SK-N-SH (cell line): ENCODE results near the gene CDC37. TPM values are rescaled to one million over a fixed set of nuclear protein-coding genes. Genes with fewer than 3 reads are reported as not detected.
A peak's percentile ranks its signal among the peaks of the same experiment; 100 is the strongest.

Experiments
- CTCF ChIA-PET: fragments of 300-600, 350-600 bp; formaldehyde crosslinking; extraction: SDS; loops from one replicate; lab custom pipeline; 2021; lab: Yijun Ruan, JAX
- POLR2A ChIA-PET: fragments of 350-600 bp; sonication (Branson Sonifier 250); formaldehyde crosslinking; extraction: SDS; loops from one replicate; lab custom pipeline; 2020; ENCODE audit warnings: antibody characterized with exemption, inconsistent platforms; lab: Yijun Ruan, JAX
- DNase-seq: peaks from one replicate; pipeline ENCODE4 v3.0.0; 2012
- H2AFZ ChIP-seq: fragments of 200-600 bp; sonication (generic); 2 replicates; pipeline ENCODE4 v1.8.1; 2016; ENCODE audit warnings: antibody characterized with exemption, mild to moderate bottlenecking, low read depth
- H3F3A ChIP-seq: fragments of 200-600 bp; sonication (generic); replicated peaks from 2 replicates; pipeline ENCODE3; 2016; ENCODE audit warnings: antibody characterized with exemption, mild to moderate bottlenecking; ENCODE audit not compliant: insufficient read depth
- H3K27ac ChIP-seq, 2 experiments: fragments of 200-500 bp in 1 of 2; fragments of 200-600 bp in 1 of 2; sonication (Bioruptor generic) in 1 of 2; sonication (generic), shearing (Covaris generic) in 1 of 2; 2 replicates each; pipeline versions ENCODE4 v1.5.1 to v1.6.1; 2014 to 2016; ENCODE audit warnings: low read depth in 2 of 2, inconsistent platforms in 1 of 2, low read length in 1 of 2, mild to moderate bottlenecking in 1 of 2, mixed read lengths in 1 of 2
- H3K27me3 ChIP-seq: fragments of 200-600 bp; sonication (generic), shearing (Covaris generic); 2 replicates; pipeline ENCODE4 v1.6.1; 2016; ENCODE audit warnings: mixed run types; ENCODE audit not compliant: insufficient read depth
- H3K36me3 ChIP-seq, 2 experiments: fragments of 200-500 bp in 1 of 2; fragments of 200-600 bp in 1 of 2; sonication (Bioruptor generic) in 1 of 2; sonication (generic) in 1 of 2; replicated peaks in 1 of 2; 2 replicates each; pipeline versions ENCODE3 to v1.5.1; 2014 to 2016; ENCODE audit warnings: low read length in 1 of 2, mild to moderate bottlenecking in 1 of 2; ENCODE audit not compliant: insufficient read depth in 2 of 2, control insufficient read depth in 1 of 2
- H3K4me1 ChIP-seq, 2 experiments: fragments of 200-500 bp in 1 of 2; fragments of 200-600 bp in 1 of 2; sonication (Bioruptor generic) in 1 of 2; sonication (generic), shearing (Covaris generic) in 1 of 2; 2 replicates each; pipeline versions ENCODE4 v1.5.1 to v1.6.1; 2014 to 2016; ENCODE audit warnings: low read depth in 1 of 2, low read length in 1 of 2, mixed run types in 1 of 2; ENCODE audit not compliant: insufficient read depth in 2 of 2, control insufficient read depth in 1 of 2
- H3K4me2 ChIP-seq: fragments of 200-600 bp; sonication (generic), shearing (Covaris generic); 2 replicates; pipeline ENCODE4 v1.6.1; 2017; ENCODE audit warnings: mixed run types
- H3K4me3 ChIP-seq, 2 experiments: fragments of 200-500 bp in 1 of 2; fragments of 200-600 bp in 1 of 2; sonication (Bioruptor generic) in 1 of 2; sonication (generic), shearing (Covaris generic) in 1 of 2; 2 replicates each; pipeline versions ENCODE4 v1.5.1 to v1.8.1; 2014 to 2016; ENCODE audit warnings: low read depth in 2 of 2, inconsistent platforms in 1 of 2, low read length in 1 of 2, mild to moderate bottlenecking in 1 of 2, mixed read lengths in 1 of 2, moderate library complexity in 1 of 2
- H3K79me2 ChIP-seq: fragments of 200-600 bp; sonication (generic); 2 replicates; pipeline ENCODE4 v1.8.1; 2017; ENCODE audit warnings: mild to moderate bottlenecking; ENCODE audit not compliant: insufficient read depth
- H3K9ac ChIP-seq: fragments of 200-600 bp; sonication (generic); 2 replicates; pipeline ENCODE4 v1.6.1; 2017; ENCODE audit warnings: mixed run types
- H3K9me2 ChIP-seq: fragments of 200-600 bp; sonication (generic); 2 replicates; pipeline ENCODE4 v1.6.1; 2017; ENCODE audit warnings: mixed run types
- H3K9me3 ChIP-seq: fragments of 200-600 bp; sonication (generic); 2 replicates; pipeline ENCODE4 v1.6.1; 2017; ENCODE audit warnings: mixed run types, mild to moderate bottlenecking, moderate library complexity
- H4K20me1 ChIP-seq: fragments of 200-600 bp; sonication (generic); 2 replicates; pipeline ENCODE4 v1.6.1; 2017; ENCODE audit warnings: mild to moderate bottlenecking, mixed run types; ENCODE audit not compliant: insufficient read depth
- CHD2 ChIP-seq: fragments of 150-350 bp; IDR thresholded peaks from 2 replicates; pipeline ENCODE4 v1.6.1; 2018; ENCODE audit warnings: low read length; ENCODE audit not compliant: partially characterized antibody
- EP300 ChIP-seq, 2 experiments: IDR thresholded peaks; 2 replicates each; pipeline versions ENCODE4 v1.4.0 to v1.6.1; 2012; ENCODE audit warnings: borderline replicate concordance in 1 of 2, low read depth in 1 of 2, low read length in 1 of 2
- FOSL2 ChIP-seq: IDR thresholded peaks from 2 replicates; pipeline ENCODE4 v1.4.0; 2012; ENCODE audit warnings: low read depth, mild to moderate bottlenecking, moderate library complexity, borderline replicate concordance
- GABPA ChIP-seq: IDR thresholded peaks from 2 replicates; pipeline ENCODE4 v1.4.0; 2012; ENCODE audit warnings: low read depth, mild to moderate bottlenecking
- MXI1 ChIP-seq: IDR thresholded peaks from 2 replicates; pipeline ENCODE4 v1.6.1; 2012; ENCODE audit warnings: mild to moderate bottlenecking, low read depth, low read length, improper control_type of control experiment
- NRF1 ChIP-seq: IDR thresholded peaks from 2 replicates; pipeline ENCODE4 v1.6.1; 2012; ENCODE audit warnings: low read depth, mild to moderate bottlenecking, low read length
- RAD21 ChIP-seq: IDR thresholded peaks from 2 replicates; pipeline ENCODE4 v1.6.1; 2012; ENCODE audit warnings: mild to moderate bottlenecking, low read length
- RCOR1 ChIP-seq: fragments of 150-350 bp; IDR thresholded peaks from 2 replicates; pipeline ENCODE4 v1.6.1; 2017; ENCODE audit warnings: antibody characterized with exemption, low read length
- RFX5 ChIP-seq: IDR thresholded peaks from 2 replicates; pipeline ENCODE4 v1.6.1; 2012; ENCODE audit warnings: mild to moderate bottlenecking, improper control_type of control experiment, low read length
- SIN3A ChIP-seq: IDR thresholded peaks from 2 replicates; pipeline ENCODE4 v1.6.1; 2012; ENCODE audit warnings: low read depth, mild to moderate bottlenecking, low read length, moderate library complexity, borderline replicate concordance
- SMC3 ChIP-seq: IDR thresholded peaks from 2 replicates; pipeline ENCODE4 v1.6.1; 2012; ENCODE audit warnings: low read depth, low read length, improper control_type of control experiment
- TEAD4 ChIP-seq: IDR thresholded peaks from 2 replicates; pipeline ENCODE4 v1.4.0; 2012; ENCODE audit warnings: mild to moderate bottlenecking, borderline replicate concordance; ENCODE audit not compliant: insufficient read depth
- YY1 ChIP-seq: IDR thresholded peaks from 2 replicates; pipeline ENCODE4 v1.4.0; 2012; ENCODE audit warnings: low read depth, mild to moderate bottlenecking
- WGBS: methylation state at CpG from one replicate; pipeline ENCODE4 v1.1.6; 2017; ENCODE audit warnings: low lambda C conversion rate; 5-methylcytosine and 5-hydroxymethylcytosine counted together
- polyA plus RNA-seq, 3 experiments: library from polyadenylated mRNA; depleted of rRNA; stranded (reverse); fragments of >200 nt; gene quantifications; 2 replicates each; pipeline ENCODE4 v1.2.3, GENCODE V29; 2012
- TF ChIP-seq, protein P1 (sequence below): fragments of 200-600 bp; sonication (generic); IDR thresholded peaks from 2 replicates; pipeline ENCODE4 v1.6.1; 2017; ENCODE audit warnings: antibody characterized with exemption, mild to moderate bottlenecking, moderate library complexity
- TF ChIP-seq, protein P2 (sequence below): fragments of 150-350 bp; IDR thresholded peaks from 2 replicates; pipeline ENCODE4 v1.6.1; 2016; ENCODE audit warnings: mild to moderate bottlenecking, low read depth, low read length
- TF ChIP-seq, protein P3 (sequence below): IDR thresholded peaks from 2 replicates; pipeline ENCODE4; 2012
- TF ChIP-seq, protein P4 (sequence below): IDR thresholded peaks from 2 replicates; pipeline ENCODE4 v1.4.0; 2012; ENCODE audit warnings: low read depth, borderline replicate concordance
- TF ChIP-seq, protein P5 (sequence below): IDR thresholded peaks from 2 replicates; pipeline ENCODE4 v1.4.0; 2012; ENCODE audit warnings: low read depth, borderline replicate concordance
- TF ChIP-seq, protein P6 (sequence below): IDR thresholded peaks from 2 replicates; pipeline ENCODE4 v1.4.0; 2012; ENCODE audit warnings: low read depth

CDC37 gene
- polyA plus RNA-seq, 1 of the 3 experiments (the other 2 are of a cell fraction): 1,026 TPM

DNA sequence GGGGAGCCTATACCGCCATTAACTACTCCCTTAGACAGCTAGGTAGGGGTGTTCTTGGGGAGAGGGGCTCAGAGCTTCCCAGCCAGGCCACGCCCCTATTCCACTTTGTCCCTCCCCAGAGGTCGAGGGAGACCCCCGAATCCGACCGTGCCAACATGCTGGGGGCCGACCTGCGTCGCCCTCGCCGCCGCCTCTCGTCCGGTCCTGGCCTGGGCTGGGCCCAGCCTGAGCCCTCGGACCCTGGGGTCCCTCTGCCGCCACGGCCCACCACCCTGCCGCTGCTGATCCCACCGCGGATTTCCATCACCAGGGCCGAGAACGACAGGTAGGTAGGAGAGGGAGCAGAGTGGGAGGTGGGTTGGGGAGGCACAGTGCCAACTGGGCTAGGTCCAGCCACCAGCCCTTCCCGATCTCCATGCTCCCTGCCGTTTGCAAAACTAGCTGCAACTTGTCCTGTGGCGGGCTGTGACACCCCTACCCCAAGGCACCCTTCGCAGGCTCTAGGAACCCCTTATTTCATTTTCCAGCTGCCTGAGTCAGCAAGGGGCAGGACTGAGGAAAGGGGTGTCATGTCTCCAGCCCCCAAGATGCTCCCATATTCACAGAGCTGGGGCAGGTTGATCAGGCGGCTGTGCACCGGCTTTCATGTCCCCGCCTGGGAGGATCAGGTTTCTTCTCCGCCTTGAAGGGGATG, 14.3 kb upstream of the CDC37 start (continued):
- TF ChIP-seq, protein P1, sequence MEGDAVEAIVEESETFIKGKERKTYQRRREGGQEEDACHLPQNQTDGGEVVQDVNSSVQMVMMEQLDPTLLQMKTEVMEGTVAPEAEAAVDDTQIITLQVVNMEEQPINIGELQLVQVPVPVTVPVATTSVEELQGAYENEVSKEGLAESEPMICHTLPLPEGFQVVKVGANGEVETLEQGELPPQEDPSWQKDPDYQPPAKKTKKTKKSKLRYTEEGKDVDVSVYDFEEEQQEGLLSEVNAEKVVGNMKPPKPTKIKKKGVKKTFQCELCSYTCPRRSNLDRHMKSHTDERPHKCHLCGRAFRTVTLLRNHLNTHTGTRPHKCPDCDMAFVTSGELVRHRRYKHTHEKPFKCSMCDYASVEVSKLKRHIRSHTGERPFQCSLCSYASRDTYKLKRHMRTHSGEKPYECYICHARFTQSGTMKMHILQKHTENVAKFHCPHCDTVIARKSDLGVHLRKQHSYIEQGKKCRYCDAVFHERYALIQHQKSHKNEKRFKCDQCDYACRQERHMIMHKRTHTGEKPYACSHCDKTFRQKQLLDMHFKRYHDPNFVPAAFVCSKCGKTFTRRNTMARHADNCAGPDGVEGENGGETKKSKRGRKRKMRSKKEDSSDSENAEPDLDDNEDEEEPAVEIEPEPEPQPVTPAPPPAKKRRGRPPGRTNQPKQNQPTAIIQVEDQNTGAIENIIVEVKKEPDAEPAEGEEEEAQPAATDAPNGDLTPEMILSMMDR: no peak
- TF ChIP-seq, protein P2, sequence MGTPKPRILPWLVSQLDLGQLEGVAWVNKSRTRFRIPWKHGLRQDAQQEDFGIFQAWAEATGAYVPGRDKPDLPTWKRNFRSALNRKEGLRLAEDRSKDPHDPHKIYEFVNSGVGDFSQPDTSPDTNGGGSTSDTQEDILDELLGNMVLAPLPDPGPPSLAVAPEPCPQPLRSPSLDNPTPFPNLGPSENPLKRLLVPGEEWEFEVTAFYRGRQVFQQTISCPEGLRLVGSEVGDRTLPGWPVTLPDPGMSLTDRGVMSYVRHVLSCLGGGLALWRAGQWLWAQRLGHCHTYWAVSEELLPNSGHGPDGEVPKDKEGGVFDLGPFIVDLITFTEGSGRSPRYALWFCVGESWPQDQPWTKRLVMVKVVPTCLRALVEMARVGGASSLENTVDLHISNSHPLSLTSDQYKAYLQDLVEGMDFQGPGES: no peak

DNA sequence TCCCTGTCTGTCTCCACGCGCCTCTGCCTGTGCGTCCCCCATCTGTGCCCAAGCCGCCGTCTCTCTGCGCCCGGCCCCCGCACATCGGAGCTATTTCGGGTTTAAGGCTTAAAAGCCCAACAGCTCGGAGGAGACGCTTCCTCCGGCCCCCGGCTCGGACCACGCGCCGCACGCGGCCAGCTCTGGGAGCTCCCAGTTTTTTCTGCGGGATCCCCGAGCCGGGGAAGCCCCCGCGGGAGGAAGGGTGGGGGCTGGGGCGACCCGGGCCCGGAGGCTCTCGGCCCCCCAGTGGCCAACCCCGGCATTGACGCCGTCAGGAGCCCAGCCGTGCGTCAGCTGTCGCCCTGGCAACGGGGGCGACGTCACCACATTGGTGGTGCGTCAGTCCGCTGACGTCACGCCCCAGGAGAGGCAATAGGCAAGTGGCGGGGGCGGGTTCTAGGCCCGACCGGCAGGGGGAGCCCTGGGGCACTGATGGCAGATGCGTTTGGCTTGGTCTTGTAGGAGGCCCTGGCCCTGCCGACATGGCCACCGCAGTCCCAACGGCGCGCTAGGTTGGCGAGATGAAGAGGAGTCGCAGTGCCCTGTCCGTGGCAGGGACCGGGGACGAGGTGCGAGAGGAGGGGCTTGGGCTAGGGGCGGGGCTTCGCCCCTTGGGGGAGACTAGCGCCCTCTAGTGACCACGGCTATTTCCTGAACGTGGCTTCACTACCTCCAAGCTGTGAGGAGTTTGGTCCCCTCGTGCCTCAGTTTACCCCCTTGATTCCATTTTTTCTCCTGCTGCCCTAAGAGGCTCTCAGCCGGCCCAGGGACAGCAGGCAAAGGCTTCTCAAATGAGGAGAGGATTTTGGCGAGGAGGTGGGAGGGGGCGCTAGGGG, 13.3 kb upstream of the CDC37 start:
- Histone ChIP-seq H3K4me3 (peak overlapping the region; percentile 56 to 64), H3K27ac (no peak overlapping the region), H2AFZ (peak overlapping the region; percentile 90; the same call in 1 of the 2 replicates), H3K9me3 (no peaks in the 10 kb centered on the region), H3K27me3 (peaks cover 37% of the 10 kb centered on the region), H3K9me2 (no peaks in the 10 kb centered on the region), H3K4me1 (peaks cover 5 to 10% of the 10 kb centered on the region in 2 experiments; a peak in 1 of 4 replicates), H3K4me2 (peak overlapping the region; percentile 84), H3K9ac (peak overlapping the region; percentile 56; the same call in 1 of the 2 replicates), H3F3A (peaks cover 21% of the 10 kb centered on the region), H3K79me2 (no peaks in the 10 kb centered on the region), H3K36me3 (no peaks in the 10 kb centered on the region), H4K20me1 (no peaks in the 10 kb centered on the region)
- 9% methylated on average over 29 of the region's 67 CpGs for WGBS
- DNase-seq: peak; percentile 99
- ChIA-PET POLR2A (interaction anchor here (1.8 kb wide), 1 partner anchor 11 kb away, joined by 9 read pairs; no protein-coding TSS in a partner anchor), CTCF (interaction anchor here (0.6 to 11.8 kb wide), 49 partner anchors 12 to 1024 kb away, joined by 3 to 313 read pairs (median 4); partner anchors contain the start of genes CDC37, ICAM1, ICAM4 and ICAM5)
- TF ChIP-seq TEAD4: no peak
- no peak for TF ChIP-seq NRF1
- peak; percentile 22; the same call in 1 of the 2 replicates for TF ChIP-seq SMC3
- peak; percentile 91 for TF ChIP-seq RCOR1
- TF ChIP-seq EP300 (IDR thresholded peaks at IDR 0.05; ENCODE audit: borderline replicate concordance in 1 of 2, low read depth in 1 of 2, low read length in 1 of 2): no peak
- TF ChIP-seq YY1: 0 out of 2 replicates have a peak, but pooled peaks have one; percentile 29
- TF ChIP-seq RAD21: peak; percentile 21; the same call in 1 of the 2 replicates
- peak; percentile 68 for TF ChIP-seq CHD2
- TF ChIP-seq, protein P3, sequence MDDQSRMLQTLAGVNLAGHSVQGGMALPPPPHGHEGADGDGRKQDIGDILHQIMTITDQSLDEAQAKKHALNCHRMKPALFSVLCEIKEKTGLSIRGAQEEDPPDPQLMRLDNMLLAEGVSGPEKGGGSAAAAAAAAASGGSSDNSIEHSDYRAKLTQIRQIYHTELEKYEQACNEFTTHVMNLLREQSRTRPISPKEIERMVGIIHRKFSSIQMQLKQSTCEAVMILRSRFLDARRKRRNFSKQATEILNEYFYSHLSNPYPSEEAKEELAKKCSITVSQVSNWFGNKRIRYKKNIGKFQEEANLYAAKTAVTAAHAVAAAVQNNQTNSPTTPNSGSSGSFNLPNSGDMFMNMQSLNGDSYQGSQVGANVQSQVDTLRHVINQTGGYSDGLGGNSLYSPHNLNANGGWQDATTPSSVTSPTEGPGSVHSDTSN: no peak
- peak; percentile 83 for TF ChIP-seq RFX5
- peak; percentile 71; the same call in 1 of the 2 replicates for TF ChIP-seq SIN3A
- TF ChIP-seq, protein P4, sequence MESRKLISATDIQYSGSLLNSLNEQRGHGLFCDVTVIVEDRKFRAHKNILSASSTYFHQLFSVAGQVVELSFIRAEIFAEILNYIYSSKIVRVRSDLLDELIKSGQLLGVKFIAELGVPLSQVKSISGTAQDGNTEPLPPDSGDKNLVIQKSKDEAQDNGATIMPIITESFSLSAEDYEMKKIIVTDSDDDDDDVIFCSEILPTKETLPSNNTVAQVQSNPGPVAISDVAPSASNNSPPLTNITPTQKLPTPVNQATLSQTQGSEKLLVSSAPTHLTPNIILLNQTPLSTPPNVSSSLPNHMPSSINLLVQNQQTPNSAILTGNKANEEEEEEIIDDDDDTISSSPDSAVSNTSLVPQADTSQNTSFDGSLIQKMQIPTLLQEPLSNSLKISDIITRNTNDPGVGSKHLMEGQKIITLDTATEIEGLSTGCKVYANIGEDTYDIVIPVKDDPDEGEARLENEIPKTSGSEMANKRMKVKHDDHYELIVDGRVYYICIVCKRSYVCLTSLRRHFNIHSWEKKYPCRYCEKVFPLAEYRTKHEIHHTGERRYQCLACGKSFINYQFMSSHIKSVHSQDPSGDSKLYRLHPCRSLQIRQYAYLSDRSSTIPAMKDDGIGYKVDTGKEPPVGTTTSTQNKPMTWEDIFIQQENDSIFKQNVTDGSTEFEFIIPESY: no peak
- no peak for TF ChIP-seq GABPA
- 0 out of 2 replicates have a peak, but pooled peaks have one; percentile 59 for TF ChIP-seq MXI1
- peak; percentile 16; the same call in 1 of the 2 replicates for TF ChIP-seq FOSL2
- TF ChIP-seq, protein P5, sequence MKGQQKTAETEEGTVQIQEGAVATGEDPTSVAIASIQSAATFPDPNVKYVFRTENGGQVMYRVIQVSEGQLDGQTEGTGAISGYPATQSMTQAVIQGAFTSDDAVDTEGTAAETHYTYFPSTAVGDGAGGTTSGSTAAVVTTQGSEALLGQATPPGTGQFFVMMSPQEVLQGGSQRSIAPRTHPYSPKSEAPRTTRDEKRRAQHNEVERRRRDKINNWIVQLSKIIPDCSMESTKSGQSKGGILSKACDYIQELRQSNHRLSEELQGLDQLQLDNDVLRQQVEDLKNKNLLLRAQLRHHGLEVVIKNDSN: peak; percentile 38; the same call in 1 of the 2 replicates
- TF ChIP-seq, protein P6, sequence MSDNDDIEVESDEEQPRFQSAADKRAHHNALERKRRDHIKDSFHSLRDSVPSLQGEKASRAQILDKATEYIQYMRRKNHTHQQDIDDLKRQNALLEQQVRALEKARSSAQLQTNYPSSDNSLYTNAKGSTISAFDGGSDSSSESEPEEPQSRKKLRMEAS: no peak
